Measurements from ENCODE around the gene NGLY1. TPM values are rescaled to one million over a fixed set of nuclear protein-coding genes. Genes with fewer than 3 reads are reported as not detected.

NGLY1 gene
- total RNA-seq, 1 experiment from 2014 or later = 29.4 TPM

- no peaks in the 10 kb centered on the region for H3K27me3 ChIP-seq (ENCODE audit: insufficient read depth, low read depth)
- TF ChIP-seq CTCF (conservative IDR thresholded peaks at IDR 0.05) (no peak), EZH2 (IDR thresholded peaks at IDR 0.05; ENCODE audit: low read depth) (no peak)
- no TSS peak for BruUV-seq (replicated peaks)
- no peaks in the 10 kb centered on the region for H3F3A ChIP-seq (ENCODE audit: insufficient read depth, low read depth)
- no peaks in the 10 kb centered on the region for H3K4me1 ChIP-seq (replicated peaks; ENCODE audit: insufficient read depth)
- no peak overlapping the region for H3K27ac ChIP-seq
- H2AFZ ChIP-seq = no peak overlapping the region
- H3K4me2 ChIP-seq = no peak overlapping the region
- ChIA-PET POLR2A (ENCODE audit: unreplicated experiment) (no interaction called here), CTCF (no interaction called here)
- no peaks in the 10 kb centered on the region for H3K9me3 ChIP-seq (ENCODE audit: insufficient read depth, low read depth)
- DNase-seq = no peak
- no peak overlapping the region for H3K4me3 ChIP-seq
- H3K36me3 ChIP-seq (ENCODE audit: low read depth) = no peaks in the 10 kb centered on the region
- no peaks in the 10 kb centered on the region for H4K20me1 ChIP-seq (ENCODE audit: insufficient read depth)
- no peaks in the 10 kb centered on the region for H3K9me2 ChIP-seq (ENCODE audit: insufficient read depth)
- no peaks in the 10 kb centered on the region for H3K79me2 ChIP-seq (ENCODE audit: low read depth)
- intact Hi-C loops (cut with micrococcal nuclease; ENCODE audit: unreplicated experiment) = no loop called here
Measured at GRCh38 chr3:25692341-25692740, 90.9 kb downstream of the NGLY1 start.

GRCh38 chr3:25690768-25691533, 92.3 kb downstream of the NGLY1 start:
- no TSS peak for BruUV-seq (replicated peaks)
- Histone ChIP-seq H3F3A (ENCODE audit: insufficient read depth, low read depth) (no peaks in the 10 kb centered on the region), H4K20me1 (ENCODE audit: insufficient read depth) (no peaks in the 10 kb centered on the region), H3K4me3 (no peak overlapping the region), H3K4me2 (no peak overlapping the region), H3K27ac (no peak overlapping the region), H3K9me2 (ENCODE audit: insufficient read depth) (no peaks in the 10 kb centered on the region), H2AFZ (no peak overlapping the region), H3K36me3 (ENCODE audit: low read depth) (no peaks in the 10 kb centered on the region), H3K27me3 (ENCODE audit: insufficient read depth, low read depth) (no peaks in the 10 kb centered on the region), H3K4me1 (replicated peaks; ENCODE audit: insufficient read depth) (no peaks in the 10 kb centered on the region), H3K9me3 (ENCODE audit: insufficient read depth, low read depth) (no peaks in the 10 kb centered on the region), H3K79me2 (ENCODE audit: low read depth) (no peaks in the 10 kb centered on the region)
- ChIA-PET POLR2A (ENCODE audit: unreplicated experiment) (no interaction called here), CTCF (no interaction called here)
- DNase-seq = no peak
- intact Hi-C loops (cut with micrococcal nuclease; ENCODE audit: unreplicated experiment) = no loop called here
- TF ChIP-seq CTCF (conservative IDR thresholded peaks at IDR 0.05) (no peak), EZH2 (IDR thresholded peaks at IDR 0.05; ENCODE audit: low read depth) (no peak)

- Histone ChIP-seq H4K20me1 (ENCODE audit: insufficient read depth) (no peaks in the 10 kb centered on the region), H3K9me3 (ENCODE audit: insufficient read depth, low read depth) (no peaks in the 10 kb centered on the region), H3K4me1 (replicated peaks; ENCODE audit: insufficient read depth) (no peaks in the 10 kb centered on the region), H3K4me3 (no peak overlapping the region), H3F3A (ENCODE audit: insufficient read depth, low read depth) (no peaks in the 10 kb centered on the region), H3K9me2 (ENCODE audit: insufficient read depth) (no peaks in the 10 kb centered on the region), H3K27me3 (ENCODE audit: insufficient read depth, low read depth) (no peaks in the 10 kb centered on the region), H3K79me2 (ENCODE audit: low read depth) (no peaks in the 10 kb centered on the region), H3K27ac (no peak overlapping the region), H3K36me3 (ENCODE audit: low read depth) (no peaks in the 10 kb centered on the region), H2AFZ (no peak overlapping the region), H3K4me2 (no peak overlapping the region)
- TF ChIP-seq CTCF (conservative IDR thresholded peaks at IDR 0.05) = no peak
- TF ChIP-seq EZH2 (IDR thresholded peaks at IDR 0.05; ENCODE audit: low read depth) = no peak
- no TSS peak for BruUV-seq (replicated peaks)
- ChIA-PET POLR2A (ENCODE audit: unreplicated experiment) (no interaction called here), CTCF (no interaction called here)
- intact Hi-C loops (cut with micrococcal nuclease; ENCODE audit: unreplicated experiment) = no loop called here
- DNase-seq = no peak
Measured at GRCh38 chr3:25689226-25689625, 94.0 kb downstream of the NGLY1 start.
